ENCODE results near the gene BNC2.
"Not testable (repeated sequence)": the region's sequence is repeated elsewhere in the genome, so short reads cannot be mapped to it uniquely, and the experiment has no call there.

BNC2 gene

GRCh38 chr9:16484180-16484579 lies 386.3 kb downstream of the BNC2 start:
- DNase-seq = no peak

GRCh38 chr9:16482764-16483163 lies 387.7 kb downstream of the BNC2 start:
- DNase-seq = no peak

GRCh38 chr9:16480584-16480983 lies 389.9 kb downstream of the BNC2 start:
- DNase-seq = not testable (repeated sequence)

- DNase-seq = no peak
Measured at GRCh38 chr9:16475996-16476395, 394.5 kb downstream of the BNC2 start.

GRCh38 chr9:16475257-16475656 lies 395.2 kb downstream of the BNC2 start:
- no peak for DNase-seq

GRCh38 chr9:16469184-16469583 lies 401.3 kb downstream of the BNC2 start:
- DNase-seq = no peak

- no peak for DNase-seq
Measured at GRCh38 chr9:16461851-16462250, 408.6 kb downstream of the BNC2 start.

GRCh38 chr9:16461137-16461840 lies 409.2 kb downstream of the BNC2 start:
- no peak for DNase-seq

GRCh38 chr9:16460696-16461095 lies 409.8 kb downstream of the BNC2 start:
- DNase-seq = no peak

GRCh38 chr9:16459421-16460148 lies 410.9 kb downstream of the BNC2 start:
- no peak for DNase-seq

- no peak for DNase-seq
Measured at GRCh38 chr9:16458696-16459420, 411.6 kb downstream of the BNC2 start.

GRCh38 chr9:16455842-16456241 lies 414.6 kb downstream of the BNC2 start:
- no peak for DNase-seq

- no peak for DNase-seq
Measured at GRCh38 chr9:16453390-16453789, 417.1 kb downstream of the BNC2 start.

- DNase-seq = no peak
Measured at GRCh38 chr9:16450578-16450977, 419.9 kb downstream of the BNC2 start.

- DNase-seq = no peak
Measured at GRCh38 chr9:16450043-16450442, 420.4 kb downstream of the BNC2 start.

GRCh38 chr9:16449076-16449730 lies 421.3 kb downstream of the BNC2 start:
- DNase-seq = no peak

- DNase-seq = no peak
Measured at GRCh38 chr9:16447946-16448345, 422.5 kb downstream of the BNC2 start.

- no peak for DNase-seq
Measured at GRCh38 chr9:16446636-16447035, 423.8 kb downstream of the BNC2 start.

- DNase-seq = no peak
Measured at GRCh38 chr9:16445141-16445920, 425.1 kb downstream of the BNC2 start.

- DNase-seq = no peak
Measured at GRCh38 chr9:16442622-16443021, 427.8 kb downstream of the BNC2 start.

GRCh38 chr9:16441791-16442190 lies 428.7 kb downstream of the BNC2 start:
- no peak for DNase-seq

GRCh38 chr9:16438831-16439230 lies 431.6 kb downstream of the BNC2 start:
- DNase-seq = not testable (repeated sequence)

- DNase-seq = no peak
Measured at GRCh38 chr9:16436545-16436944, 433.9 kb downstream of the BNC2 start.

All from stimulated activated CD8-positive, alpha-beta memory T cell treated with anti-CD3 and anti-CD28 coated beads, Interleukin-4, amount 100 ng/mL, for 48 hours (primary cell).